PC-9 (cell line): ENCODE measurements around the gene RUNDC3A. TPM values are rescaled to one million over a fixed set of nuclear protein-coding genes. Genes with fewer than 3 reads are reported as not detected.

ENCODE experiments used
- BruUV-seq: library from RNA; stranded (reverse); fragments of 400-500 nt; replicated peaks from 2 replicates; lab custom pipeline; 2021; lab: Mats Ljungman, UMichigan
- CTCF ChIA-PET: fragments of 300-600 bp; sonication (Branson Sonifier 250); formaldehyde crosslinking; loops from one replicate; lab custom pipeline; 2022; ENCODE audit warnings: antibody characterized with exemption; lab: Charles Lee
- POLR2A ChIA-PET: fragments of 300-600 bp; sonication (Branson Sonifier 250); formaldehyde crosslinking; loops from one replicate; lab custom pipeline; 2022; ENCODE audit warnings: antibody characterized with exemption; ENCODE audit not compliant: unreplicated experiment; lab: Charles Lee
- DNase-seq, 2 experiments: peaks; one replicate each; pipeline versions ENCODE4 v3.0.0 to v3.0.0-alpha.2; 2015 to 2022; ENCODE audit warnings: mixed read lengths in 1 of 2
- H2AFZ ChIP-seq: fragments of 200-600 bp; sonication (generic); 2 replicates; pipeline ENCODE4 v1.8.1; 2017; ENCODE audit warnings: antibody characterized with exemption
- H3F3A ChIP-seq: fragments of 200-600 bp; sonication (generic); 2 replicates; pipeline ENCODE4 v1.8.1; 2017; ENCODE audit warnings: antibody characterized with exemption, mild to moderate bottlenecking, low read depth; ENCODE audit not compliant: insufficient read depth
- H3K27ac ChIP-seq: fragments of 200-600 bp; sonication (generic); 2 replicates; pipeline ENCODE4 v1.6.1; 2016; ENCODE audit warnings: mixed run types
- H3K27me3 ChIP-seq: fragments of 200-600 bp; sonication (generic); 2 replicates; pipeline ENCODE4 v1.6.1; 2016; ENCODE audit warnings: low read depth, mixed run types; ENCODE audit not compliant: insufficient read depth
- H3K36me3 ChIP-seq: fragments of 200-600 bp; sonication (generic); 2 replicates; pipeline ENCODE4 v1.6.1; 2016; ENCODE audit warnings: low read depth, mixed run types
- H3K4me1 ChIP-seq: fragments of 200-600 bp; sonication (generic); replicated peaks from 2 replicates; pipeline ENCODE4 v1.6.1; 2016; ENCODE audit warnings: mixed run types; ENCODE audit not compliant: insufficient read depth
- H3K4me2 ChIP-seq: fragments of 200-600 bp; sonication (generic); 2 replicates; pipeline ENCODE4 v1.6.1; 2017; ENCODE audit warnings: mixed run types
- H3K4me3 ChIP-seq: fragments of 200-600 bp; sonication (generic); 2 replicates; pipeline ENCODE4 v1.6.1; 2016; ENCODE audit warnings: mixed run types
- H3K79me2 ChIP-seq: fragments of 200-600 bp; sonication (generic); 2 replicates; pipeline ENCODE4 v1.6.1; 2017; ENCODE audit warnings: low read depth, mixed run types
- H3K9me2 ChIP-seq: fragments of 200-600 bp; sonication (generic); 2 replicates; pipeline ENCODE4 v1.8.1; 2017; ENCODE audit warnings: mild to moderate bottlenecking; ENCODE audit not compliant: insufficient read depth
- H3K9me3 ChIP-seq: fragments of 200-600 bp; sonication (generic); 2 replicates; pipeline ENCODE4 v1.8.1; 2016; ENCODE audit warnings: low read depth; ENCODE audit not compliant: insufficient read depth
- H4K20me1 ChIP-seq: fragments of 200-600 bp; sonication (generic); 2 replicates; pipeline ENCODE4 v1.8.1; 2017; ENCODE audit not compliant: insufficient read depth
- CTCF ChIP-seq: fragments of 200-600 bp; sonication (generic); conservative IDR thresholded peaks from 2 replicates; pipeline ENCODE4 v1.6.1; 2017; ENCODE audit warnings: mixed run types, antibody characterized with exemption, mild to moderate bottlenecking, moderate library complexity
- EZH2 ChIP-seq: fragments of 200-600 bp; sonication (generic); IDR thresholded peaks from 2 replicates; pipeline ENCODE4 v1.8.0; 2017; ENCODE audit warnings: antibody characterized with exemption, low read depth
- intact Hi-C: fragments of 100-400 bp; cut with micrococcal nuclease; formaldehyde crosslinking; loops from one replicate; pipeline ENCODE4 v1.10.0; 2022; ENCODE audit not compliant: unreplicated experiment
- total RNA-seq: library from RNA; stranded (reverse); gene quantifications from 2 replicates; pipeline ENCODE4 v1.2.3, GENCODE V29; 2021

The RUNDC3A gene
- total RNA-seq, 1 experiment from 2014 or later, result not detected

GRCh38 chr17:44355642-44356099 lies 47.3 kb downstream of the RUNDC3A start:
- H3K36me3 ChIP-seq, result no peaks in the 10 kb centered on the region
- peaks cover 5% of the 10 kb centered on the region; the same call in 1 of the 2 replicates for H3F3A ChIP-seq
- H3K9me2 ChIP-seq, result no peaks in the 10 kb centered on the region
- H3K4me2 ChIP-seq, result no peak overlapping the region
- H2AFZ ChIP-seq, result no peak overlapping the region
- H3K4me3 ChIP-seq, result no peak overlapping the region
- ChIA-PET POLR2A (no interaction called here), CTCF (no interaction called here)
- H3K4me1 ChIP-seq, result no peaks in the 10 kb centered on the region
- 0 out of 2 replicates have a peak, but pooled peaks cover 3% of the 10 kb centered on the region for H4K20me1 ChIP-seq
- DNase-seq, result no peak
- H3K27ac ChIP-seq, result no peak overlapping the region
- TF ChIP-seq EZH2, result no peak
- no peaks in the 10 kb centered on the region for H3K79me2 ChIP-seq
- intact Hi-C loops, result no loop called here
- no TSS peak for BruUV-seq
- H3K9me3 ChIP-seq, result no peaks in the 10 kb centered on the region
- H3K27me3 ChIP-seq, result no peaks in the 10 kb centered on the region

DNA sequence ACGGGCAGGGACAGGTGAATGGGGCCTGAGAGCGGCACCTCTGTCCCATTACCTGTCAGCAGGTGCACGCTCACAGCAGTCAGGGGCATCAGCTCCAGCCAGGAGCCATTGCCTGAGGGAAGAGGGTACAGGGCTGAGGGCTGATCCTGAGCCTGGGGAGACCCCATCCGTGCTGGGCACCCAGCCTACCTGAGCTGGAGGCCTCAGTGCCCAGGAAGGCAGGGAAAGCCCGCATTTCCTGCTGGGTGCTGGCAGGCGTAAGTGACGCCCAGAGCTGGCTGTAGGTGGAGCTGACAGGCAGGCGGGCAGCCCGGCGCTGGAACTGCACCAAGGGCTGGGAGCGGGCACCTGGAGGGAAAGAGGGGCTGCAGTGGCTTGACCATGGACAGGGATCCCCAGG lies 47.8 kb downstream of the RUNDC3A start:
- intact Hi-C loops, result no loop called here
- Histone ChIP-seq H3K4me3 (no peak overlapping the region), H4K20me1 (no peaks in the 10 kb centered on the region), H3K4me1 (no peaks in the 10 kb centered on the region), H3K27me3 (no peaks in the 10 kb centered on the region), H2AFZ (no peak overlapping the region), H3K79me2 (no peaks in the 10 kb centered on the region), H3F3A (peaks cover 5% of the 10 kb centered on the region; the same call in 1 of the 2 replicates), H3K36me3 (no peaks in the 10 kb centered on the region), H3K9me3 (no peaks in the 10 kb centered on the region), H3K9me2 (no peaks in the 10 kb centered on the region), H3K27ac (no peak overlapping the region), H3K4me2 (no peak overlapping the region)
- no peak for DNase-seq
- BruUV-seq, result no TSS peak
- TF ChIP-seq CTCF (no peak), EZH2 (no peak)
- POLR2A ChIA-PET, result interaction anchor here (0.7 kb wide), 1 partner anchor 12 kb away, joined by 10 read pairs; no protein-coding TSS in a partner anchor
- CTCF ChIA-PET, result no interaction called here

DNA sequence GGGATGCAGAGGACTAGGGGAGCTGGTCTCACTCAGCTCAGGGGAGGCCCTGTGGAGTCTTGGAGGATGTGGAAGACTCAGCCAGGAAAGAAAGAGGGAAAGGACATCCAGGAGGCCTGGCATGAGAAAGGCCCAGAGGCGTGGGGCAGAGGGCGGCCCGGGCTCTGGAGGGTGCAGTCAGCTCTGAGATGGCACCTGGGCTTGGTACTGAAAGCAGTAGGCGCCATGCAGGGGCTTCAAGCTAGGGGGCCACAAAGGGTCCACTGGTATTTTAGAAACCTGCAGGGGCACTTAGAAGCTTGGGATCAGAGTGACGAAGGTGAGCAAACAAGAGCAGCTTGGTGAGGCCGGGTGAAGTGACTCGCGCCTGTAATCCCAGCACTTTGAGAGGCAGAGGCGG lies 49.7 kb downstream of the RUNDC3A start:
- no TSS peak for BruUV-seq
- no peaks in the 10 kb centered on the region for H3K27me3 ChIP-seq
- intact Hi-C loops, result no loop called here
- DNase-seq, result no peak
- ChIA-PET POLR2A (no interaction called here), CTCF (interaction anchor here (0.6 kb wide), 1 partner anchor 18 kb away, joined by 3 read pairs; no protein-coding TSS in a partner anchor)
- no peaks in the 10 kb centered on the region for H3K79me2 ChIP-seq
- TF ChIP-seq CTCF (no peak), EZH2 (no peak)
- H3K4me2 ChIP-seq, result no peak overlapping the region
- H3K36me3 ChIP-seq, result no peaks in the 10 kb centered on the region
- no peak overlapping the region for H2AFZ ChIP-seq
- no peaks in the 10 kb centered on the region for H3K4me1 ChIP-seq
- H4K20me1 ChIP-seq, result no peaks in the 10 kb centered on the region
- H3F3A ChIP-seq, result peaks cover 5% of the 10 kb centered on the region; the same call in 1 of the 2 replicates
- H3K4me3 ChIP-seq, result no peak overlapping the region
- no peak overlapping the region for H3K27ac ChIP-seq
- H3K9me3 ChIP-seq, result no peaks in the 10 kb centered on the region
- H3K9me2 ChIP-seq, result no peaks in the 10 kb centered on the region

DNA sequence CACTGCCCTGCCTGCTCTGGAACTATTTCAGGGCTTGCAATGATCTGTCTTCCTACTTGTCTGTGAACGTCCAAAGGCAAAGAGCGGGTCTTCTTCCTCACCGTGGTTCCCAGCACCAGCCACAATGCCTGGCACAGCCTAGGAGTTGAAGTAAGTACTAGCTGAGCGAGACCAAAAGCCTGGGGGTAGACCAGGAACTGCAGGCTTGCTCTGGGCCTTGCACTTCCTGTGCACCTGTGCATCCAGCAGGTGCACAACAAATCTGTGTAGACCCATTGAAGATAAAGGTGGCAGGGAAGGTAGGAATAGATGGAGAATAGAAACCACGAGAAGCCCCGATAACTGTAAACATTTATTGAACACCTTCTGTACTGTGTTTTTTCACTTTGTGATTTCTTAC lies 50.6 kb downstream of the RUNDC3A start:
- Histone ChIP-seq H3K27me3 (no peaks in the 10 kb centered on the region), H3F3A (peaks cover 5% of the 10 kb centered on the region; the same call in 1 of the 2 replicates), H3K9me3 (no peaks in the 10 kb centered on the region), H4K20me1 (no peaks in the 10 kb centered on the region), H3K4me1 (no peaks in the 10 kb centered on the region), H3K4me2 (no peak overlapping the region), H3K36me3 (no peaks in the 10 kb centered on the region), H3K79me2 (no peaks in the 10 kb centered on the region), H3K4me3 (no peak overlapping the region), H3K9me2 (no peaks in the 10 kb centered on the region), H2AFZ (no peak overlapping the region), H3K27ac (no peak overlapping the region)
- CTCF ChIA-PET, result no interaction called here
- no peak for TF ChIP-seq CTCF
- TF ChIP-seq EZH2, result no peak
- POLR2A ChIA-PET, result no interaction called here
- DNase-seq, result no peak
- intact Hi-C loops, result no loop called here
- no TSS peak for BruUV-seq
